COLO829 (cell line): ENCODE measurements around the gene EXOC7.

Experiments used
- DNase-seq: peaks from one replicate; pipeline ENCODE4 v3.0.0; 2012; ENCODE audit warnings: low spot score

Gene EXOC7, protein sequence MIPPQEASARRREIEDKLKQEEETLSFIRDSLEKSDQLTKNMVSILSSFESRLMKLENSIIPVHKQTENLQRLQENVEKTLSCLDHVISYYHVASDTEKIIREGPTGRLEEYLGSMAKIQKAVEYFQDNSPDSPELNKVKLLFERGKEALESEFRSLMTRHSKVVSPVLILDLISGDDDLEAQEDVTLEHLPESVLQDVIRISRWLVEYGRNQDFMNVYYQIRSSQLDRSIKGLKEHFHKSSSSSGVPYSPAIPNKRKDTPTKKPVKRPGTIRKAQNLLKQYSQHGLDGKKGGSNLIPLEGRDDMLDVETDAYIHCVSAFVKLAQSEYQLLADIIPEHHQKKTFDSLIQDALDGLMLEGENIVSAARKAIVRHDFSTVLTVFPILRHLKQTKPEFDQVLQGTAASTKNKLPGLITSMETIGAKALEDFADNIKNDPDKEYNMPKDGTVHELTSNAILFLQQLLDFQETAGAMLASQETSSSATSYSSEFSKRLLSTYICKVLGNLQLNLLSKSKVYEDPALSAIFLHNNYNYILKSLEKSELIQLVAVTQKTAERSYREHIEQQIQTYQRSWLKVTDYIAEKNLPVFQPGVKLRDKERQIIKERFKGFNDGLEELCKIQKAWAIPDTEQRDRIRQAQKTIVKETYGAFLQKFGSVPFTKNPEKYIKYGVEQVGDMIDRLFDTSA

DNA sequence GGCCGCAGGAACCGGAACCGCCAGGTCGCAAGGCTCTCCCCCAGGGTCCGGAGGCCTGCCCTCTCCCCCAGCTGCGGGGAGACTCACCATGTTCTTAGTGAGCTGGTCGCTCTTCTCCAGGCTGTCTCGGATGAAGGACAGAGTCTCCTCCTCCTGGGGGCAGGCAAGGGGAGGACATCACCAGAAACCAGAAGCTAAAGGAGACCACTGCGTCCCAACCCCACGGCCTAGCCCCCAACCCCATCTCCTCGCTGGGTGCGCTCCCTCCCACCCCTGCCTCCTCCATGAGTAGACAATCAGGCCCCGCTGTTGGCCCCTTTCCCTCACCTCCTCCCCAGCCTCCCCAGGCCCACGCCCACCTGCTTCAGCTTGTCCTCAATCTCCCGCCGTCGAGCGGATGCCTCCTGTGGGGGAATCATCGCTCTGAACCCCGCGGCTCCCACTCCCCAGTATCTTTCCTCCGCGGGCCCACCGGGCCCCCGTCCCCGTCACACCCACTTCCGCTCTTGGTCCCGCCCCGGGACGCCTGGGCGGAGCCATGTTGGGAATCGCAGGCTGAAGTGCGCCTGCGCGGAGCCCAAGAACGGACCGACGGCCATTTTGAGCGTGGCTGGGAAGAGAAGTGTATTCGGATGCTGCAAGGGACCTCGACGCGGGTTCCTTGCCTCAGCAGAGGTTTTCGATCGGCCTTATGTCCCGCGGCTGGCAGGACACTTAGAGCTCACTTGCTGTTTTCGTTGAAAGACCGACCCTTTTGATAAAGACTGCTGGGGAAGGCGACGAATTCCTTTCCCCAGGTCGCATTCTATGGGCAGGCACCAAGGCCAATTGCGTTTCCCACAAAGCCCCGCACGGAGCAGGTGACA lies at the start of gene EXOC7:
EXOC7 (minus strand) TSS at position 514 of the 866 bp plus-strand sequence; CDS start at position 419, 95 bp downstream.
- DNase-seq, result peak; percentile 92

GRCh38 chr17:76153202-76153601 lies 49.6 kb upstream of the EXOC7 start:
- no peak for DNase-seq

- DNase-seq, result no peak
These were observed 49.0 kb upstream of the EXOC7 start for GRCh38 chr17:76152591-76152990.

DNA sequence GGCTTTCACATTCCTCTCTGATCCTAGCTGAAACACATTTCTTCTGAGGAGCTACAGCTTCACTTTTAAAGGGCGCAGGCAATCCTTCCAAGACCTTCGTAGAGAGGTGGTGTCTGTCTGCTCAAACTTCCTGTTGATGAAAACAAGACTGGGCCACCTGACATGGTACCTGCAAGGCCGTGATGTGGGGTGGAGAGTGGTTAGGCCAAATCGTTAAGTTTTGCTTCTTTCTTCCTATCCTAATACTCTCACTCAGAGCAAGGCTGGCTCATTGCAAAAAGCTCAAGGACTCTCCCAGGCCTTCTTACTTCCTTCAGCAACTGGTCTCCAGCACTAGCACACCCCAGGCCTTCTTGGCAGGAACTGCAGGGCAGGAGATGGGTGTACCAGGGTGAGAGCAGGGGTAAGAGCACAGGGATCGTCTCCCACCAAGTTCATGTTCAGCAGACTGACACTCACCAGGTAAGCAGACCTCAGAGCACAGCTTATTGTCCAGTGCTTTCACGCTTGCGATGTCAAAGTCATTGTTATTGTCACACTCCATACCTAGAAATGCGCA lies 48.4 kb upstream of the EXOC7 start:
- DNase-seq, result no peak

DNA sequence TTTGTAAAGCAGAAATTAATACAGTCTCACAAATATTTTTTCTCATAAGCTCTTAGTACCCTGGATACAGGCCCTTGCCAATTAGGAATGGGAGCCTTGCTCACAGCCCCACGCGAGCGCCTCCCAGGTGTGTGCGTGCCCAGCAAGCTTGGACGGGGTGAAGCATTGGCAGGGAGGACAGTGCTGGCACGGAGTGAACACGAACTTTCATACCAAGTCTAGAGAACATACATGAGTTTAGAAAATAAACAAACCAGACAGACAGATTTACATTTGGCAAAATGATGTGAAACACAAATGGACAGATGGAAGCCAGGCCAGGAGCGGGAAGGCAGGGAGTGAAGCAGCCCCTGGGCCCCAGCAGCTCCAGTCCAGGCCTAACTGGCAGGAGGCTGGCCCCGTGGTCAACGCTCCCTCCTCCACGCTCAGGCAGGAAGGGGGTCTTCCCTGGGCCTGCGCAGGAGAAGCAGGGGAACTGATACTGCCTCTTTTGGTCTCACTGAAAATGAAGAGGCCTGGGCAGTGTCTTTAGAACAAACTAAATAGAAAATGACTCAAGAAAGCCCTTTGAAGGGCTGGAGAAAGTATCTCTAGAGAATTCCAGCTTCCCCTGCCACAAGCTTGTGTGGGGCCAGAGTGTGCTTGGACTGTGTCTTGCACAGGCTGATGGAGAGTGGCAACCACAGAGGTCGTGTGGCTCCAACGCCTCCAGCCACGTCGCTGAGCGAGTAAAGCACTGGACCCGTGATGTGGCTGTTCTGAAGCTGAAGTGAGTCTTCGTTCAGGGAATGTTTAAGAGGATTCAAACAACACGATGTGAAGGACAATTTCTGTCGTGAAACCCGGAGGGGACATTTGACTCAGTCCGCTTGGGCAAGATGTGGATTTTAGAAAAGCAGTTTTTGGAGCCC lies 47.4 kb upstream of the EXOC7 start:
- DNase-seq, result no peak

DNA sequence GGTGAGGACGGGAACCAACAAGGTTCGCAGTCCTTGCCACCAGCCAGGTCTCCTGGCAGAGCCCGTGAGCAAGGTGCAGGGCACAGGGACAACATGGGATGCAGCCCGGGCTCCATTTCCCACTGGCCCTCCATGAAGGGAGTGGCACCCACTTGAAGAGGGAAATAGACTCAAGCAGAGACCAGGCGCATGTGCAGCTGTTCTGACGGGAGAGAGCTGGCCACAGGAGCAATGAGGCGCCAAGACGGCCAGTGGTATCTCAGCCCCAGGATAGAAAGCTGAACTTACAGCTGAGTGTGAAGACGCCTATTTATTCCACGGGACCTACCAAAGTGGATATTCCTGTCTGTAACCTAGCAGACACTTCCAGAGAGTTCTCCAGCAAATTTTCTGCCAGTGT lies 45.6 kb upstream of the EXOC7 start:
- DNase-seq, result no peak

DNA sequence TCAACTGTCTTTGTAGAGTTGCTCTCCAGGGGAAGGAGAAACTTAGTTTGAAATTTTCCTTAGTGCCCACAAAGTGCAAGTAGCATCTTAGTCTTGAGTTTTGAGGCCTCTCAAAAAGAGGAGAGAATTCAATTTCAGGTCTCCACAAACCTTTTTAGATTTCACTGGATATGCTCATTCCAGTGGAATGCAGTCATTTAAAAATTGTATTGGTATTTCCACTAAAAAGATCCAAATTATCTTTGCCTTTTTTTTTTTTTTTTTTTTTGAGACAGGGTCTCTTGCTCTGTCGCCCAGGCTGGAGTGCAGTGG lies 44.4 kb upstream of the EXOC7 start:
- no peak for DNase-seq

GRCh38 chr17:76147211-76148014 lies 43.8 kb upstream of the EXOC7 start:
- peak; percentile 43 for DNase-seq

DNA sequence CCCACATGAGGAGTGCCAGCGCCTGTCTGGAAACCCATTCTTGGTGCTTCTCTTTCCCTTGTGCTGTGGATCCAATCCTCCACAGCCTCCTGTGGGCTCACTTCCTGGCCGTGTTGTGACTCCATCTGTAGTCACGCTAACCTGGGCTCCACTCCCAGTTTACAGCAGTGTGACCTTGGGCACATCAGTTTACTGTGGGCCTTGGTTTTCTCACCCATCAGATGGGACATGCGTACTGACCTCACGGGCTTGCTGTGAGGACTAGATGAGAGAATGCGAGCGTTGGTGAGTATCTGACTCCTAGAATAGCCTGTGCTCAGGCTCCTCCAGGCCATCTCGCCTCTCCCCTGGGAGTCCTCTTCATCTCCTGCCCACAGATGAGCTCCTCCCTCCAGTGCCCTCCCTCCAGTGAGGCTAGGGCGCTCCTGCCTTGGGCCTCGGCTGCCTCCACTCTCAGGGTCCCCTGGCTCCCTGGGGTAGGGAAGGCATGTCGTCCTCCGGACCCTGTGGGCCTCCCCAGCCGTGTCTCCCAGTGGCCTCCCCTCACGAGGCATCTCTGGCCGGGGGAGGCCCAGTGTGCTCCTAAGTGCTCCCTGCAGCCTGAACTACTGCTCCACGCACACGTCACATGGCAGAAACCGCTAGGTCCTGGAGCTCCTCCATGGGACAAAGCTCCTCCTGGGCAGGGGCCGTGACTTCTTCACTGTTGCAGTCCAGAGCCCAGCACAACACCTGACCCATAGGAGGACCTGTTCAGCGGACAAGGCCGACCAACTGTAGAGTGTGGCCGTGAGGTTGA lies 42.7 kb upstream of the EXOC7 start:
- DNase-seq, result no peak

DNA sequence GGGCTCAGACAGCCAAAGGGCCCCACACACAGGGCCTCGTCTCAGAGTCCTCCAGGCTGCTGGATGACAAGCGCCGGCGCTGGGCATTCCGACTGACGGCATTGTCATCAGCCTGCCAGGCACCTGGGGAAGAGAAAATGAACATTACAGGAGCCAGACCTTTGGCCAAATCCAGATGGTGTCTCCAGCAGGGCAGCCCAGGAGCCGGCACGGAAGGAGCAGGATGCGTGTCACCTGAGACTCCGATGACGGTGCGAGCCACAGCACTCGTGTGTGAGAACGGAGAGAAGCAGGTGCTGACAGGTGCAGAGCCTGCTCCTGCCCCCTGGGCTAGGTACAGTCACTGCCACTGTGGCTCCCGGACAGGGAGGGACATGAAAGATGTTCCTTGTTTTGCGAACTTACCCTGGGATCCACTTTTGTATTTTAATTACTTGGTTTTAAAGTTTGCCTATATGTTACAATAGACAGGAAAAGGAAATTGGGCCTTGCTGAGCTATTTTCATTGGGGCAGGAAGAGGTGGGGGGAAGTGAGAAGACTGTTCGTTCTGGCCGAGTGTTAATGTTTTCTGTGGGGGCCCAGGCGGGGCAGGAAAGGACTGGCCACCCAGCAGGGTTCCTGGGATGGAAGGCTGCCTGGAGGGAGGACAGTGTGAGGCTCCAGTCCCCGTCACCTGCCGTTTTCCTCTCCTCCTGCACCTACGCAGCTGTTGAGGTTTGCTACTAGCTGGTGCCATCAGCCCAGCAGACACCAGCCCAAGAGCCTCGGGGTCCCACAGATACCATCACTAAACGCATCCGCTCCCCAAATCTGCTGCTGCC lies 41.9 kb upstream of the EXOC7 start:
- DNase-seq, result no peak

DNA sequence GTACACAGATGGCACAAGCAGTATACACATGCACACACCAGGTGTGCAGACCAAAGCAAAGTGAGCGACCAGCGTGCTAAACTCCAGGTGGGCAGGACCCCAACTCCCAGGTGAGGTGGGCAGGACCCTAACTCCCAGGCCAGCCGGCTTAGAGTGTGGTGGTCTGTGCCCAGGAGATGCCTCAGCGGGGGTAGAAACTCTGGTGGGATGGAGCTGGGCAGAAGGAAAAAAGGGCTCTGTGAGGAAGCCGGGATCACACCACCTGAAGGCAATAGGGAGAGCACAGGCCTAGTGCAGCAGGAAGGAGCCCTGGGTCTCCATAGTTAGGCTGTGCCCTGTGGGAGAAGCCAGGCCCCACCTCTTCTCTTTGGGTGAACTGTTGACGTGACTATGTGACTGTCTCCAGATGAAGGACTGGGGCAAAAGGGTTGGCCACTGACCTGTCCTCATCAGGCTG lies 39.0 kb upstream of the EXOC7 start:
- no peak for DNase-seq

DNA sequence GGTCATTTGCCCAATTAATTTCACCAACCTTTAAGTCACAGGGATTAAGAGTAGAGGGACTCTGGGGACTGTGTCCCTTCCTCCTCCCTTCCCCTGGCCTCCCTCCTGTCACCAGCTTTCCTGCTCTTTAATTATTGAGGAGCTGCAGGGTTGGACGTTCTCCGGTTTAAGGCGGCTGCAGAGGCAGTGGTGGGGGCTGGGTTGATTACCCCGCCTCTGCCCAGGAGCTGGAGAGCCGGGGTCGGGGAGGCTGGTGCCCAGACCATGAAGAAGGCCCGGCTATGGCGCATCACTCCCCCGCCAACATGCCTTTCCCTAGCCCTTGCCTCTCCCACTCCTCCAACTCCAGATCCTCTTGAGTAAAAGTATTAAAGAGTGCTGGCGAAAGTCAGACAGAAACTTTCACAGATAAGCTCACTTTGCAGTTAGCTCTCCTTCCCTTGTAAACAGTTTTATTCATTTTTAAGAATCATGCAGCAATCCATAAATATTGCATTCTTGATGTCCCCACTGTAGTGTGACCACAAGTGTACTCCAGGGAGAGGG lies 38.5 kb upstream of the EXOC7 start:
- no peak for DNase-seq

- peak; percentile 99 for DNase-seq
These were observed 37.8 kb upstream of the EXOC7 start, which contains the start of gene FOXJ1 for GRCh38 chr17:76141212-76142038. TSS of gene FOXJ1 (minus strand) at chr17:76141245. CDS start at chr17:76140395, 850 bp downstream.

GRCh38 chr17:76140661-76141211 lies 37.1 kb upstream of the EXOC7 start:
- DNase-seq, result no peak

DNA sequence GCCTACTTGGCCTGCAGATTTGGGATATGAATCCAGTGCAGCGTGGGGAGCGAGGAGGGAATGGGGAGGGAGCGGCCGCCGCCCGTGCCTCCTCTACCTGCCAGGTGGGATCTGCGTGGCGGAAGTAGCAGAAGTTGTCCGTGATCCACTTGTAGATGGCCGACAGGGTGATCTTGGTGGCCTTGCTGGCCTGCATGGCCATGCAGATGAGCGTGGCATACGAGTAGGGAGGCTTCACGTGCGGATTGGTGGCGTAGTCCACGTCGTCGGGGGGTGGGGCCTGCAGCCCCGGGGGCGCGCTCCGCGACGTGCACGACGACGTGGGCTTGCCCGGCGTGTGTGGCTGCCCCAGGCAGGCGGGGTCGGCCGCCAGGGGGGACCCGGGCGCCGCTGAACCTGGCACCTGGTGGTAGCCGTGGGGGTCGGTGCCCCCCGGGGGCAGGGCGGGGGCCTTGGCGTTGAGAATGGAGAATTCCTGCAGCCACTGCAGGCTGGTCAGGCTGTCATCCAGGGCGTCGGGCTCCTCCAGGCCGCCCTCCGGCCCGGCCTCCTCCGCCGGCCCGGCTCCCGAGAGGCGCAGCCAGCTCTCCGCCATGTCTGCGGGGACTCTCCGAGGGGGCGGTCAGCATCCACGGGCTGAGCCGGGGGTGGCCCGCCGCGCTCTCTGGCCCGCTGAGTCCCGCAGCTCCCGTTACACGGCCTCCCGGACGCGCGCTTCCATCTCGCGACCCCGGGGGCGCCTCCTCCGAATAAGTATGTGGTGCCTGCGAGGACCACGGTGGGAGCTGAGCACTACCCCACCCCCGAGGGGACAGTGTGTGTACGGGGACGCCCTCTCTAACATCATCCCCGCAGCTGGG lies 36.4 kb upstream of the EXOC7 start:
- no peak for DNase-seq
